Esophagus squamous epithelium (tissue), 5 donors: ENCODE data around the gene ZDHHC8. TPM values are rescaled to one million over a fixed set of nuclear protein-coding genes. Genes with fewer than 3 reads are reported as not detected.

ENCODE experiments used
- DNase-seq: peaks from one replicate; lab custom pipeline; 2025; lab: John Stamatoyannopoulos, UW
- H3K27ac ChIP-seq, 4 donors: fragments of 200-600 bp; sonication (generic); one replicate each; pipeline ENCODE4 v1.5.1; 2016 to 2019; ENCODE audit warnings: mild to moderate bottlenecking in 1 of 4
- H3K27me3 ChIP-seq, 4 donors: fragments of 200-600 bp; sonication (generic); 1 replicate in 3 of 4; 2 replicates in 1 of 4; pipeline versions ENCODE4 v1.5.1 to v1.6.0; 2017 to 2021; ENCODE audit warnings: antibody characterized with exemption in 1 of 4
- H3K36me3 ChIP-seq, 3 donors: fragments of 200-600 bp; sonication (generic); one replicate each; pipeline ENCODE4 v1.5.1; 2016 to 2019
- H3K4me1 ChIP-seq, 3 donors: fragments of 200-600 bp; sonication (generic); one replicate each; pipeline ENCODE4 v1.5.1; 2017 to 2019
- H3K4me3 ChIP-seq, 4 donors: fragments of 200-600 bp; sonication (generic); 1 replicate in 3 of 4; 2 replicates in 1 of 4; pipeline ENCODE4 v1.5.1; 2016 to 2019; ENCODE audit warnings: mild to moderate bottlenecking in 2 of 4, moderate library complexity in 1 of 4
- H3K9me3 ChIP-seq, 3 donors: fragments of 200-600 bp; sonication (generic); one replicate each; pipeline ENCODE4 v1.5.1; 2016 to 2019
- POLR2A ChIP-seq, 4 donors: fragments of 450-650 bp; IDR thresholded peaks; one replicate each; pipeline ENCODE4 v1.6.1; 2017; ENCODE audit warnings: antibody characterized with exemption in 4 of 4, mild to moderate bottlenecking in 4 of 4, moderate library complexity in 3 of 4
- WGBS, 2 donors: methylation state at CpG; one replicate each; pipeline ENCODE4 v1.1.5; 2018; 5-methylcytosine and 5-hydroxymethylcytosine counted together
- intact Hi-C: fragments of 100-400 bp; cut with DNase I; formaldehyde crosslinking; loops from one replicate; pipeline ENCODE4 v1.15.0; 2022
- total RNA-seq, 4 donors: library from RNA; depleted of rRNA; stranded (reverse); fragments of >200 nt; gene quantifications; one replicate each; pipeline ENCODE4 v1.1.0, GENCODE V29; 2016
- TF ChIP-seq, protein P1 (sequence below), 6 experiments: fragments of 450-650 bp in 4 of 6; fragments of 200-600 bp in 2 of 6; sonication (generic) in 2 of 6; IDR thresholded peaks; one replicate each; pipeline ENCODE4 v1.5.1; 2016 to 2019; ENCODE audit warnings: antibody characterized with exemption in 6 of 6, mild to moderate bottlenecking in 4 of 6, moderate library complexity in 4 of 6
- donor health status: DM: yes; HTN: yes; CAD: no.

ZDHHC8 gene
- total RNA-seq, 4 donors from 2014 or later: 14.7 to 22.9 (median 18.6) TPM

DNA sequence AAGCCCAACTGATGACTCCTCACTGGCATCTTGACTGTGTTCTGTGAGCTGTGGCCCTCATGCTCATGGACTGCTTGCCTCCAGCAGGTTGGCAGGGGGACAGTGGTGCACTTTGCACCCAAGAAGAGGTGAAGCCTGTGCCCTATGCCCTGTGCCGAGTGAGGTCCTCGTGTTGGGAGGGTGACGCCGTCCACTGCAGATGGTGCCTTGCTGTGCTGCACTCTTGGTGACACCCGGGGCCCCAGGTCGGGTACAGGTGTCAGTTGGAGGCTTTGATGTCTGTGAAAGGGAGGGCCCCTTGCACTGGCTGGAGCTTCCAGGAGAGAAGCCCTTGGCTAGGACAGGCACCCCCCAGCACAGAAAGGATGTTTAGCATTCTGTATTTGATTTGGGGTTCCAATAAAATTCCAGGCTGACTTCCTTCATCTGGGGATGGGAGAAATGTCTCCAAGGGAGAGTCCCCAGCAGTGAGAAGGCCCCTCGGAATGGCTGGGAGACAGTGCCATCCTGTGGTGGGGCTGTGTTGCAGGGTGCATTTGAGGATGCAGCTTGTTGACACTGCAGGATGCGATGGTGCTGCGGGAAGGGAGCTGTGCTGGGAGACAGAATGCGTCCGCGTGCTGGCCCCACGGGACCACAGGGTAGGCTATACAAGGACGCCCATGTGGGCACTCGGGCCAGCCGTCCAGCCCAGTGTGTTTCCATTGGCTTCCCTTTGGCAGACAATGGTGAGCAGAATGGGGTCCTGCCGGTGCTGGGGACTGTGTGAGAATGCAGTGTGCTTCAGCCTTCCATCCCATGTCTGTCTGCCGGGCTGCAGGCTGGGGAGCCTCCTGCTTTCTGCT lies 2.5 kb upstream of the ZDHHC8 start:
- H3K4me3 ChIP-seq: no peak overlapping the region
- H3K27ac ChIP-seq: no peak overlapping the region
- no peaks in the 10 kb centered on the region for H3K27me3 ChIP-seq
- DNase-seq: no peak
- H3K36me3 ChIP-seq: peaks cover 10 to 38% (median 14%) of the 10 kb centered on the region in 3 donors
- no peak for TF ChIP-seq POLR2A (IDR thresholded peaks at IDR 0.05)
- TF ChIP-seq, protein P1, sequence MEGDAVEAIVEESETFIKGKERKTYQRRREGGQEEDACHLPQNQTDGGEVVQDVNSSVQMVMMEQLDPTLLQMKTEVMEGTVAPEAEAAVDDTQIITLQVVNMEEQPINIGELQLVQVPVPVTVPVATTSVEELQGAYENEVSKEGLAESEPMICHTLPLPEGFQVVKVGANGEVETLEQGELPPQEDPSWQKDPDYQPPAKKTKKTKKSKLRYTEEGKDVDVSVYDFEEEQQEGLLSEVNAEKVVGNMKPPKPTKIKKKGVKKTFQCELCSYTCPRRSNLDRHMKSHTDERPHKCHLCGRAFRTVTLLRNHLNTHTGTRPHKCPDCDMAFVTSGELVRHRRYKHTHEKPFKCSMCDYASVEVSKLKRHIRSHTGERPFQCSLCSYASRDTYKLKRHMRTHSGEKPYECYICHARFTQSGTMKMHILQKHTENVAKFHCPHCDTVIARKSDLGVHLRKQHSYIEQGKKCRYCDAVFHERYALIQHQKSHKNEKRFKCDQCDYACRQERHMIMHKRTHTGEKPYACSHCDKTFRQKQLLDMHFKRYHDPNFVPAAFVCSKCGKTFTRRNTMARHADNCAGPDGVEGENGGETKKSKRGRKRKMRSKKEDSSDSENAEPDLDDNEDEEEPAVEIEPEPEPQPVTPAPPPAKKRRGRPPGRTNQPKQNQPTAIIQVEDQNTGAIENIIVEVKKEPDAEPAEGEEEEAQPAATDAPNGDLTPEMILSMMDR (IDR thresholded peaks at IDR 0.05): peak in 5 of 6 experiments; percentile 18 to 61 (median 29)
- intact Hi-C loops: no loop called here
- peaks cover 21 to 33% (median 23%) of the 10 kb centered on the region in 3 donors for H3K4me1 ChIP-seq
- WGBS, 2 donors: 26 to 29% methylated on average over 7 to 12 of the region's 18 CpGs
- no peaks in the 10 kb centered on the region for H3K9me3 ChIP-seq

- Histone ChIP-seq H3K27ac (no peak overlapping the region), H3K4me3 (no peak overlapping the region), H3K9me3 (no peaks in the 10 kb centered on the region), H3K36me3 (peaks cover 10 to 33% (median 14%) of the 10 kb centered on the region in 3 donors), H3K4me1 (peaks cover 23 to 38% (median 29%) of the 10 kb centered on the region in 3 donors), H3K27me3 (no peaks in the 10 kb centered on the region)
- no peak for DNase-seq
- WGBS, 2 donors: 50 to 100% methylated on average over 1 of the region's 3 CpGs
- TF ChIP-seq POLR2A (IDR thresholded peaks at IDR 0.05): no peak
- TF ChIP-seq, protein P1 (IDR thresholded peaks at IDR 0.05): no peak
- intact Hi-C loops: no loop called here
Observed at GRCh38 chr22:20129747-20130014, 1.9 kb upstream of the ZDHHC8 start.

DNA sequence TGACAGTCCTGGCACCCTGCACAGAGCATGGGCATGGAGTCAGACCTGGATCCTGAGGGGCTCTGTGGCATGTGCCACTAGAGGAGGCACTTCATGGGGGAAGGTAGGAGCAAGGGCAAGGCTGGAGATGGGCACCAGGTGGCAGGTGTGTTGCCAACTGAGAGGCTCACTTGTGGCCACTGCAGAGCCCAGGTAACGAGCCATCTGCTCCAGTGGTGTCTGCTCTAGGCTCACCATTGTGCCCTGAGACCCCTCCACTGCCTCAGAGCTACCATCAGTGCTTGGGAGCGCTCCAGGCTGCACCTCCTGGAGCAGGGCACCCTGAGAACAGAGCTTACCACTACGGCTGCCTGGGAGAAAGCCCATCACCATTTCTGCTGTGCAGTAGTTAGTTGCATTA lies 1.3 kb upstream of the ZDHHC8 start:
- no peak for DNase-seq
- Histone ChIP-seq H3K27me3 (no peaks in the 10 kb centered on the region), H3K4me1 (peaks cover 23 to 45% (median 35%) of the 10 kb centered on the region in 3 donors), H3K36me3 (peaks cover 6 to 26% (median 12%) of the 10 kb centered on the region in 3 donors), H3K4me3 (peak overlapping the region in 1 of 4 donors; percentile 98), H3K9me3 (no peaks in the 10 kb centered on the region), H3K27ac (peak overlapping the region in 3 of 4 donors; percentile 89 to 98 (median 98))
- WGBS, 2 donors: 60 to 83% methylated on average over 1 to 2 of the region's 3 CpGs
- intact Hi-C loops: no loop called here
- TF ChIP-seq, protein P1 (IDR thresholded peaks at IDR 0.05): peak in 1 of 6 experiments; percentile 12
- TF ChIP-seq POLR2A (IDR thresholded peaks at IDR 0.05): no peak

DNA sequence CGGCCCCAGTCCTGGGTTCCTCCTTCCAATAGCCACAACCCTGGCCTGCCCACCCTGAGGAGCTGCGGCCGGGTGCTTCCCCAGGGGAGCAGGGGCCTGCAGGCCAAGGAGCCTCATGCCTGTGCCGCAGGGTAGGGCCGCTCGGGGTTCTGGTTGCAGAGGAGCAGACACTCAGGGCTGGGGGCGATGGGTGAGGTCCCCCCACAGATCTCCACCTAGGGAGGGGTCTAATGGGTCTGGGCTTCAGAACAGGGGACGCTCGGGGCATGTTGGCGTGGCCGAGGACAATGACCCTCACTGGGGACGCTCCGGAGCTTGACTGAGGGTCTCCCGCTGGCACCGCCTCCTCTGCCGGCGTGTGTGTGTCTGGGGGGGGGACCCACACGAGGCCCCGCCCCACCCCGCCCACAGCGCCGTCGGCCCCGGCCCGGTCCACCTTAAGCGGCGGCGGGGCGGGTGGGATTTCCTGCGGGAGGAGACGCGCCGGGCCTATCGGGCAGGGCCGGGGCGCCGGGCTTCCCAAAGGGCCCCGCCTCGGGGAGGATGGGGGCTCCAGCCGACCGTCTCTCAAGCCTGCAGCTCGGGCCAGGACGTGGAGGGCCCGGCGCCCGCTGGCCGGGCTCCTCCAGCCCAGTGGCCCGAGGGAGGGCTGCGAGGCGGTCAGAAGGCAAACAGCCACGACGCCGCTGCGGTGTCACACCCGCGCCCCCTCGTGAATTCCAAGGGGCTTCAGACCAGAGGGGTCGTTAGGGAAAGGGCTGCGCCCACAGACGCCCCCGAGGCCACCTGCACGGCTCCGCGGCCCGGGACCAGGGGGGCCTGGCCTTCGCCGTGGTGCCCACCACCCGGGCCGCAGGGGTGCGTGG lies 640 bp upstream of the ZDHHC8 start:
- intact Hi-C loops: no loop called here
- DNase-seq: peak; percentile 31
- Histone ChIP-seq H3K27ac (peak overlapping the region; percentile 88 to 98 (median 94)), H3K4me1 (peaks cover 23 to 51% (median 42%) of the 10 kb centered on the region in 3 donors), H3K9me3 (no peaks in the 10 kb centered on the region), H3K27me3 (no peaks in the 10 kb centered on the region), H3K4me3 (peak overlapping the region; percentile 69 to 100 (median 90)), H3K36me3 (peaks cover 0 to 20% (median 5%) of the 10 kb centered on the region in 3 donors)
- TF ChIP-seq, protein P1 (IDR thresholded peaks at IDR 0.05): no peak
- TF ChIP-seq POLR2A (IDR thresholded peaks at IDR 0.05): peak in 1 of 4 donors; percentile 21
- WGBS, 2 donors: 40% methylated on average over 1 of the region's 70 CpGs; no CpG with 5 or more reads in 1 of the 2 donors
